Measurements from ENCODE around the gene POLA1.
"Not testable (repeated sequence)": the region's sequence is repeated elsewhere in the genome, so short reads cannot be mapped to it uniquely, and the experiment has no call there.

GRCh38 chrX:24863779-24864178 is 170.1 kb downstream of the POLA1 start:
- not testable (repeated sequence) for TF ChIP-seq CTCF (conservative IDR thresholded peaks at IDR 0.05); ZFX (IDR thresholded peaks at IDR 0.05)

Measured in C4-2B (cell line).